Measurements from ENCODE around the gene ROBO1.

Gene ROBO1

GRCh38 chr3:78665776-78666469, 1101.9 kb downstream of the ROBO1 start:
- DNase-seq, result no peak

DNA sequence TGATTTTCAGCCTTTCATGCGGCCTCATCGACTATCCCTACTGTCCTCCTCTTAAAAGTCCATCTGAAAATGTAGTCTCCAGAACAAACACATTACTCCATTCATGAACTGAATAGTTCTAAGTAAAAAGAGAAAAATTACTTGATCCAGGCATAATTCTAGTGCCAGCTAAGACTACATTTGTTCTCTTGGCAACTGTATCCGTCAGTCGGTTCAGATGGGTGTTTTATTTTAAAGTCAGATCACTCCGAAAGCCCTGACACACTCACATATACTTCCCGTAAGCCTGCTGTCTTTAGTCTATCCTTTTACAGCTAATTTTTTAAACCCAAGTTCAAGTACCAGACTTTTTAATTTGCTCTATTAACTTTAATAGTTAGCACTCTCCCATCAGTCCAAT, 1102.7 kb downstream of the ROBO1 start:
- no peak for DNase-seq

DNA sequence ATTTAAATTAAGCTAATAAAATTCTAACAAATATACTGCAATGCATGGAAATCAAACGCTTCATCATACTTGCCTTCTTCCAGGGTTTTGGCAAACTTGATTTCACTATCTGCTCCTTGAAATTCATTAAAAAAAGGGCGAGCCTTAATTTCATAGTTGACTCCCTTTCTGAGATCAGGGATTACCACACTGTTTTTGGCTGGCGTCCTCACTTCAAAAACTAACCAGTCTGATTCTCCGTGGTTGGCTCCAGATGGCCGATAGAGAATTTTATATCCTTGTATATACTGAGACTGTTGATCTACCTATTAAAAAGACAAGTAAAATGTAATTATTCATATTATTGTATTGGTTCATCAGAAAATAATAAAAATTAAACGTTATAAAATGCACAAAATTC, 1106.8 kb downstream of the ROBO1 start:
- DNase-seq, result peak; percentile 26

GRCh38 chr3:78659386-78659987, 1108.3 kb downstream of the ROBO1 start:
- DNase-seq, result peak; percentile 63

GRCh38 chr3:78647726-78648125, 1120.1 kb downstream of the ROBO1 start:
- DNase-seq, result peak; percentile 48

DNA sequence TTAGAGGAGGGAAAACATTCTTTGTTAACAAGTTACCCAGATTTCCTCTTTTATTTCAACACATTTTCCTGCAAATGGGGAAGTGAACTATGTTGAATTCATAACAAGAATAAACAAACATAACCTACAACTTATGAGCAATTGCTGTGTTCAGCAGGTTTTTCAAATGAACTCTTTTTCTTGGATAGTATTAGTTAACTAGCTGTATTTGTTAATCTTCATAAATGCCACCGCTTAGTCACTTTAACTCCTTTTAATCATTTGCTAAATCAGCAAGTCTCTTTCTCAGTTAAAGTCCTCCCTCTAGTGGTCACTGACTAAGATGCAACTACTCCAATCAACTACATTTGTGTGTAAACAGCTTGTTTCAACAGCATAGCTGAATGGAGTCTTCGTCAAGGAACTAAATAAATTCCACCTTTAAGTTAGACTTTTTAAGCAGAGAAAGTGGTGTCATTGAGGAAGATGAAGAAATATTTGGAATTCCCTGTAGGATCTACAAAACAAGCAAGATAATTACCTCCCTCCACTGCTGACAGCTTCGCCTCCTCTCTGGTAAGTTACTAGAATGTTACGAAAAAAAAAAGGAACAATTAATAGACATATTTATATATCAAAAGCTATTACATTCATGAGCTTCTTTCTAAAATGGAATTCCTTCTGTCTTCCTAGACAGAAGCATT, 1122.0 kb downstream of the ROBO1 start:
- DNase-seq, result peak; percentile 69

DNA sequence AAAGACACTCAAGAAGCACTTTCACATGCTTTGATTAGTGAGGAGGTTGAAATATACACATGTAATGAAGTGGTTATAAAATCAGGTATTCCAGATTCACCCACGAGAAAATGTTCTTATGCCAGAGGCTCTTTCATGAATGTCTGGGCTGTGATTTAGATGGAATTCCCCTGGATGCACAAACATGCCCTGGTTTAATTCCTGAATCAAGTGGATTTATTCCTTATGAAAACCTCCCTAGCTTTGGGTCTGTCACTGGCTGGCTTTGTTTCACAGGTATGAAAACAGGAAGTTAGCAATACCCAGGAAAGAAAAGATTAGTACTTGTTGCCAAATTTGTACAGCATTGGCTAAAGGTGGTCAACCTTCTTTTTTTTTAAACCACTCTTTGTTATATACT, 1123.0 kb downstream of the ROBO1 start:
- DNase-seq, result no peak

DNA sequence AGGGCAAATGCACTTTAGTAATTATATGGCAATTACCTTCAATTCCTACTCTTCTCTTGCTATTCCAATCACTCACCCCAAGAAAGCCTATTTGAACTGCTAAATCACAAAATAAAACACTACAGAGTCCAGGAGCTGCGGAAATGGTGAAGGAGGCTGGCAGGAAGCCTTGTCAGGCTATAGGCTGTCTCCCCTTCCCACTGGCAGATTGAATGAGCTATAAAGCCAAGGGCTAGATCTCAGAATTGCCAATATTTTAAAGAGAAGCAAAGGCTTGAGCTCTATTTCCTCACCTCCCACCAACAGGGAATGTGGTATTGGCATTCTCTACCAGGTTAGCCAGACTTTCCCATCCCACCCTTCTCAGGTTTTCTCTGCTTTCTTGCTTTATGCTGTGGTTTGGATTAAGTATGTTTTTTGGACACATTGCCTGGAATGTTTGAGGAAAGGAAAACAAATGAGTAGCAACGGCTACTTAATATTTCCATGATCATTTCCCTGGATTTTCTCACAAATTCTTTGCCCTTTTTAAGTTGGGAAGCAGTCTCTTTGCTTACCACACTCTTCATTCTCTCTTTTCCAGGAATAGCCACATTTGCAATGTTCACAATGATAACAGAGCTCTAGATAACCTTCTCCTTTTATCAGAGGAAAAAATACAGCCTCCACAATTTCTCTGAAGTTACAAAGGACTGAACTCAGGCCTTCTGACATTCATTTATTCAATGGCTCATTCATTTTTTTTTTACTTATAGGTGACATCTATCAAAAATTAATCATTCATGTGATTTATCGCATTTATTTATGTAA, 1125.4 kb downstream of the ROBO1 start:
- DNase-seq, result no peak

- no peak for DNase-seq
Observed at GRCh38 chr3:78641703-78642102, 1126.1 kb downstream of the ROBO1 start.

GRCh38 chr3:78634316-78634715, 1133.5 kb downstream of the ROBO1 start:
- DNase-seq, result no peak

DNA sequence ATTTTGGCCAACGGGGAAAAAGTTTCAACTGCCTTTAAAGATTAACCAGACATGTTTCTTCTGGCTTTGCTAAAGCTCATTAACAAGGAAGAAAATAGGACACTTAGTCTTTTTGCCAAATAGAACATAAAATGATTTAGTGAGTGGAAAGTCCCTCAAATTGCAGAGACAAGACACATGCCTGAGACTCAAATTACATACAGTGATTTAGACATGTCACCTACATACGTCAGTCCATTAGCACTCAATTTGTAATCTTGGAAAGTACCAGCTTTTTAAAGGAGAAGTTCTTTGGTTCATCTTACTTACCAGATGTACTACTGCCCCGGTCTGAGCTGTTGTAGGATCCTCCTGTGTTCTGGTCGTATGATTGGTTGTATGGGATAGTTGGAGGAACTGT, 1134.2 kb downstream of the ROBO1 start:
- DNase-seq, result no peak

- DNase-seq, result no peak
Observed at GRCh38 chr3:78632925-78633553, 1134.8 kb downstream of the ROBO1 start.

DNA sequence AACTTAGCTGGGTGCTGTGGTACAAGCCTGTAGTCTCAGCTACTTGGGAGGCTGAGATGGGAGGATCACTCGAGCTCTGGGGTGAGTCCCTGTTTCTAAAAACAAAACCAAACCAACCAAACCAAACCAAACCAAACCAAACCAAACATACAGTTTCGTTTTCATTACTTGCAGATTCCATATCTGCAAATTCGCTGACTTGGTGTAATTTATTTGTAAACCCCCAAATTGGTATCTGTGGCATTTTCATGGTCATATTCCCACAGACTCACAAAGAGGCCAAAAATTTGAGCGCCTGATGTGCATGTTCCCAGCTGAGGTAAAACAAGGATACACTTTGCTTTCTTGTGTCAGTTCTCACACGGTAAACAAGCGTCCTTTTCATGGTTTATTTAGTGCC, 1138.3 kb downstream of the ROBO1 start:
- DNase-seq, result no peak

GRCh38 chr3:78621061-78621716, 1146.6 kb downstream of the ROBO1 start:
- no peak for DNase-seq

DNA sequence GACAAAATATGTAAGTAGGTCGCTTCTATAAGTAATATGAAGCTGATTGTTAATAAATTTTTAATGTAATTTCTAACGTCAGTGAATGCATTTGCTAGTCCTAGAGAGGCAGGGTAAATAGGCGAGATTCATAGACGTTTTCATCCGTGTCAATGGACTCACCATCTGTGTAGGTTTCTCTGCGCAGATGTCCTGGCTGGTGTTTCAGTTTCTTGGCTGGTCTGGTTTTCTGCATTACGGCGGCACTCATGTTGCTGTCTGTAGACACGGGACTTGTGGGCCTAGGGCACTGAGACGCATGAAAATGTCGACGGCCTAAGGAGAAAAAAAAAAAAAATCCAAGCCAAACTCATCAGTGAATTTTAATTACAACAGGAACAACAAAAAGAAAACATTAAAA, 1153.3 kb downstream of the ROBO1 start:
- no peak for DNase-seq

DNA sequence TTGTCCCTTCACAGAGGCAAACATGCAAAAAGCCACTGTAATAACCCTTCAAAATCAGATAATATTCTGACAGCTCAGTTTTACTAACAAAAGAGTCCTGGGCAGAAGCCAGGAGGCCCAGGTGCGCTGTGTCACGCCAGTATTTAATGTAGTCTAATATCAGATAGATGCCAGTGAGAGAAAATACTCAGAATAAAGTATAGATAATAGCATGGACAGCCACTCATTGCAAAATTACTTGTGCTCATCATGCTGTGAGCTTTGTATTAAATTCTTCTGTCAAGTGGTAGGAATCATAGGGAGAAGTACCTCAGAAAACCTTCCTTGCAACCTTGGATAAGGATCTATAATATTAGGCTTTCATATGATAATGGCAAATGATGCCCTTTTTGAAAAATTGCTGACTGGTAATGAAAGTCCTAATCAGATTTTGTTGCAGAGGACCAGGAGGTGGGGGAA, 1154.3 kb downstream of the ROBO1 start:
- DNase-seq, result peak; percentile 27

GRCh38 chr3:78611278-78611677, 1156.5 kb downstream of the ROBO1 start:
- no peak for DNase-seq

DNA sequence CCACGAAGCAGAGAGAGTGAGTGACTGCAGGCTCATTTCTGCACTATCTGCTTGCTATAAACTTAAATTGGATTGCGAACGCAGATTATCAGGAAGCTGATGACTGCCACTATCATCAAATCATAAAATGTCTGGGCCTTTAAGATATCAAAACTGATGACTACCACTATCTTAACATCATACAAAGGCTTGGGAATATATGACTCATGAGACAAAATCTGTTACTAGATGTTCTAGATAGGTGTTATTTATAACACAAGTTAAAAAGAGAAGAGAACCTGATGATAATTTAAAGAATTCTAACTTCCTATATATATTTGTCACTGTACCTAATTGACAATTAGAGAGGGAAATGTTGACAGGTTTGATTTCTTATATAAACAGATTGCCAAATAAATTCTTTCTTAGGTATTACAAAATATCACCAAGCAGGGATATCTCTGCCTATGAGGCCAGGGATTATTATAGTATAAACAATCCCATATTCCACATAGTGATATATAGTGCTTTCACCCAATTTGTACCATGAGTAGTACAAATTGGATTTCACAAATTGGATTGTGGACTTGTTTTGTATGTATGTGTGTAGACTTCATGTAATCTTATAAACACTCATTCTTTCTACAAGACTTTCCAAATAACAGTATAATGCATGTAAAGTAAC, 1157.2 kb downstream of the ROBO1 start:
- no peak for DNase-seq

DNA sequence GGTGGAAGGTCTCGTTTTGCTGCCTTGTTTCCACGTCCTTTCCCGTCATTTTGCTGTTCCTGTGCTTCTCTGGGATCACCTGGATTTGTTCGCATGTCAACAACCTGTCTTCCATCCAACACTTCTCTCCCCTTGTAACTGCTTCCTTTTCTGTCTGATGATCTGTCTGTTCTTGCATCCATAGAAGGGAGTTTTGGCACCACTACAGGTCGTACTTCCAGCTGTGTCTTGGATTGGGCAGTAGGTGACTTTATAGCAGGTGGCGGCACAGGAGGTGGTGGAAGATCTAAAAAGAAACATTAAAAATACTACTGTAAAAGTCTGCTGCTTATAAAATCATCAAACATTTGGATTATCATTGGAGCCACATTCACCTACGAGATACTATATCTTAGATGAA, 1161.0 kb downstream of the ROBO1 start:
- no peak for DNase-seq

GRCh38 chr3:78605178-78605577, 1162.6 kb downstream of the ROBO1 start:
- DNase-seq, result no peak

DNA sequence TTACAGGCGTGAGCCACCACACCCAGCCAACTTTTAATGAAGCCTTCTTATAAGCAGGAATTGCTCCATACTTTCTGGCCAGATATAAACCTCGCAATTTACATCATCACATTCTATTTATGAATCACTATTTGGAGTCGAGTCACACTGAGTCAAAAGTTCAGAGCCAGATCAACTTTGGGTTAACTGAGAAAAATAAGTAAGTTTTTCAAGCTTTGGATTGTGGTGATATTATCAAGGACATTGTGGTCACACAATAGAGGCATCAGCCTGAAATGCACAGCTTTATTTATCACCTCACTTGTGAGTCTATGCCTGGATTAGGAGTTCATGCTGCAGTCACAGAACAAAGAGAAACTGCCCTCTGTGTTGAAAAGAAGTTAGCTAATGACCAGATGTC, 1163.5 kb downstream of the ROBO1 start:
- DNase-seq, result no peak

DNA sequence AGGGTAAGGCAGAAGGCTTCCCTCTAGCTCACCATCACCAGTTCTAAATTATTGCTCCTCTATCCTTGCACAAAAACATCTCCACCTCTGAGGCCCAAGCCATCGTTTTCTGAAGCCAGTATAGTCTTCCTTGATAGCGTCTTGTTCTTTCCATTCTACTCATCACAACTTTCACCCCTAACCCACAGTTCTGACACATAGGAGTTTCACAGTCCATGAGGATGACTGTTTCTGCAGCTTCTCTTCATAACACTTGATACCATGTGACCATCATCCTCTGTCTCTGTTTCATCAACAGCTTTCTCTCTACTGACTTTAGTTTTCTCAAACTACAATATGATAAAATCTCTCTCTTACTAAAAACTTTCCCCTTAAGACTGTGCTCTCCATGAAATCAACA, 1166.5 kb downstream of the ROBO1 start:
- DNase-seq, result no peak
